ENCODE measurements around the gene PITPNM3.

PITPNM3 gene

GRCh38 chr17:6465206-6466003, 91.0 kb downstream of the PITPNM3 start (continued):
- TF ChIP-seq PATZ1 (CRISPR knock-in tag; IDR thresholded peaks at IDR 0.05; ENCODE audit: borderline replicate concordance) (no peak), ZNF8 (CRISPR knock-in tag; IDR thresholded peaks at IDR 0.05) (no peak), GLIS3 (CRISPR knock-in tag; IDR thresholded peaks at IDR 0.05) (no peak), POU6F1 (CRISPR knock-in tag; IDR thresholded peaks at IDR 0.05; ENCODE audit: borderline replicate concordance, low read depth) (no peak), TSHZ2 (CRISPR knock-in tag; IDR thresholded peaks at IDR 0.05) (no peak)

- TF ChIP-seq TSHZ2 (CRISPR knock-in tag; IDR thresholded peaks at IDR 0.05) (no peak), TCF4 (CRISPR knock-in tag; IDR thresholded peaks at IDR 0.05; ENCODE audit: borderline replicate concordance) (no peak), CSRNP3 (CRISPR knock-in tag; IDR thresholded peaks at IDR 0.05) (no peak), CREB5 (CRISPR knock-in tag; IDR thresholded peaks at IDR 0.05; ENCODE audit: low read depth) (no peak), PATZ1 (CRISPR knock-in tag; IDR thresholded peaks at IDR 0.05; ENCODE audit: borderline replicate concordance) (no peak), GLIS3 (CRISPR knock-in tag; IDR thresholded peaks at IDR 0.05) (no peak), ZNF8 (CRISPR knock-in tag; IDR thresholded peaks at IDR 0.05) (no peak), ZC3H10 (CRISPR knock-in tag; IDR thresholded peaks at IDR 0.05) (no peak), POU6F1 (CRISPR knock-in tag; IDR thresholded peaks at IDR 0.05; ENCODE audit: borderline replicate concordance, low read depth) (no peak), CSDC2 (CRISPR knock-in tag; IDR thresholded peaks at IDR 0.05) (no peak), ZNF70 (CRISPR knock-in tag; IDR thresholded peaks at IDR 0.05) (no peak), TOX (CRISPR knock-in tag; IDR thresholded peaks at IDR 0.05; ENCODE audit: borderline replicate concordance) (no peak), ZFP3 (CRISPR knock-in tag; IDR thresholded peaks at IDR 0.05) (no peak), RARB (CRISPR knock-in tag; IDR thresholded peaks at IDR 0.05) (no peak), OSR1 (CRISPR knock-in tag; IDR thresholded peaks at IDR 0.05) (no peak), ISL1 (CRISPR knock-in tag; IDR thresholded peaks at IDR 0.05) (no peak), ESRRG (CRISPR knock-in tag; IDR thresholded peaks at IDR 0.05) (no peak), ZFP30 (CRISPR knock-in tag; IDR thresholded peaks at IDR 0.05) (no peak)
- no peak for ATAC-seq
These were observed 91.8 kb downstream of the PITPNM3 start for GRCh38 chr17:6464446-6465041.

Data from SK-N-SH treated with all-trans-retinoic acid at 6 μM for 48 hours (cell line).